ENCODE measurements around the gene FAM107A.

DNA sequence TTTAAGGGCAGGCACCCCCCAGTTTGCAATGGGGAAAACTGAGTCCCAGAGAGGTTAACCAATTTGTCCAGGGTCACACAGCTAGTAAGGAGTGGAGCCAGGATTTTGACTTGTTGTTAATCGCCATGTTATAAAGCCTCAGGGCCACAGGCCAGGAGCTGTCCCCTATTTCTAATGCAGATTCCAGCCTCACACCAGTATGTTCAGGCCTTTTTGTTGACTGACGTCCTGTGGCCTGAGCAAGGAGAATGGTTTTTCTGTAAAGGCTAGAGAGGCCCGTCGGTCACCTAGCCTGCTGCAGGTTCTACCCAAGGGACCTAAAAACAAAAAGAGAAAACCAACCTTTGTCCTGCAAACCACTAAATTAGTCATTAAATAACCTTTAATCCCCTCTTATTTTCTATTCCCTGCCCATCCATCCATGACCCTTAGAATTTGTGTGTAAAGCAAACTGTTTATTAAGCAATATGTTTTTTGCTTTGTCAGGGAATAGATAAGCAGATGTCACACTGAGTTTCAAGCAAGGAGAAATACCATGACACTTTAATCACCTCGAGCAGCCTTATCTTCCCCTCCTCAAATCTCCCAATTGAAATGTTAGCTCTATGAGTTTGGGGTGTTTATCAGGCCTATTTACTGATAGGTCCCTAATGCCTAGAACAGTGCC is 54.3 kb downstream of the FAM107A start:
- TF ChIP-seq CHD1 (IDR thresholded peaks at IDR 0.05; ENCODE audit: low read length) = no peak
- TF ChIP-seq, protein P1, sequence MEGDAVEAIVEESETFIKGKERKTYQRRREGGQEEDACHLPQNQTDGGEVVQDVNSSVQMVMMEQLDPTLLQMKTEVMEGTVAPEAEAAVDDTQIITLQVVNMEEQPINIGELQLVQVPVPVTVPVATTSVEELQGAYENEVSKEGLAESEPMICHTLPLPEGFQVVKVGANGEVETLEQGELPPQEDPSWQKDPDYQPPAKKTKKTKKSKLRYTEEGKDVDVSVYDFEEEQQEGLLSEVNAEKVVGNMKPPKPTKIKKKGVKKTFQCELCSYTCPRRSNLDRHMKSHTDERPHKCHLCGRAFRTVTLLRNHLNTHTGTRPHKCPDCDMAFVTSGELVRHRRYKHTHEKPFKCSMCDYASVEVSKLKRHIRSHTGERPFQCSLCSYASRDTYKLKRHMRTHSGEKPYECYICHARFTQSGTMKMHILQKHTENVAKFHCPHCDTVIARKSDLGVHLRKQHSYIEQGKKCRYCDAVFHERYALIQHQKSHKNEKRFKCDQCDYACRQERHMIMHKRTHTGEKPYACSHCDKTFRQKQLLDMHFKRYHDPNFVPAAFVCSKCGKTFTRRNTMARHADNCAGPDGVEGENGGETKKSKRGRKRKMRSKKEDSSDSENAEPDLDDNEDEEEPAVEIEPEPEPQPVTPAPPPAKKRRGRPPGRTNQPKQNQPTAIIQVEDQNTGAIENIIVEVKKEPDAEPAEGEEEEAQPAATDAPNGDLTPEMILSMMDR (IDR thresholded peaks at IDR 0.05 in 2 of 3, conservative IDR thresholded peaks at IDR 0.05 in 1 of 3; ENCODE audit: insufficient read depth in 2 of 3, low read depth in 1 of 3, low read length in 3 of 3) = no peak
